Heart left ventricle (tissue), 13 donors: ENCODE measurements around the gene DNAJC5.
"Not testable (repeated sequence)": the region's sequence is repeated elsewhere in the genome, so short reads cannot be mapped to it uniquely, and the experiment has no call there.

Source experiments
- POLR2A ChIP-seq, 2 donors: fragments of 450-650 bp; IDR thresholded peaks; one replicate each; pipeline ENCODE4 v1.6.1; 2017; ENCODE audit warnings: antibody characterized with exemption in 2 of 2, mild to moderate bottlenecking in 2 of 2, moderate library complexity in 2 of 2
- TF ChIP-seq, protein P1 (sequence below), 12 donors: fragments of 200-600 bp; sonication (generic) in 4 of 12; IDR thresholded peaks; one replicate each; pipeline versions ENCODE4 v1.5.0 to v1.8.0; 2018 to 2022; ENCODE audit warnings: antibody characterized with exemption in 12 of 12, mild to moderate bottlenecking in 5 of 12
- donor health status: ischemic (EF 13 %, LVEDD 7.1; RV severe dilation, severe dysfunction).
- donor health status: DM: no; HTN: yes; CAD: no.
- donor health status: DM: no; HTN: no; CAD: no.
- donor health status: ischemic (EF 25% LVEDD 6.9; RV normal size, moderate dysfunction).
- donor health status: ischemic (EF 25% LVEDD 5.7; RV mildly dilated, moderate dysfunction).
- donor health status: ischemic (EF 35%, LVEDD 5.7; RV mildly dilated, moderate dysfunction).
- donor health status: nonischemic (EF 11% LVEDD 7.7; RV severe dilation, severe dysfunction).
- donor health status: DM: yes; HTN: yes; CAD: no.
- donor health status: PGD.
- donor health status: ischemic (EF 29% LVEDD 5.4; RV normal size, mild dysfunction).
- donor health status: nonischemic (EF 23%, LVEDD 6.1; RV moderate dilation, normal function).

DNA sequence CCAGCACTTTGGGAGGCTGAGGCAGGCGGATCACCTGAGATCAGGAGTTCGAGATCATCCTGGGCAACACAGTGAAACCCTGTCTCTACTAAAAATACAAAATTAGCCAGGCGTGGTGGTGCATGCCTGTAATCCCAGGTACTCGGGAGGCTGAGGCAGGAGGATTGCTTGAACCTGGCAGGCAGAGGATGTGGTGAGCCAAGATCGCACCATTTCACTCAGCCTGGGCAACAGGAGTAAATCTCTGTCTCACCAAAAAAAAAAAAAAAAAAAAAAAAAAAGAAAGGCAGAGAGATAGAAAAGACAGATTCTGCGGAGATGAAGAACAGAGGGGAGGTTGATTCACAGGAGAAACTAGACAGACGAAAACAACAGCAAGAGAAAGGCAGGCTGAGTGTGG is 81.6 kb downstream of the DNAJC5 start:
- TF ChIP-seq, protein P1, sequence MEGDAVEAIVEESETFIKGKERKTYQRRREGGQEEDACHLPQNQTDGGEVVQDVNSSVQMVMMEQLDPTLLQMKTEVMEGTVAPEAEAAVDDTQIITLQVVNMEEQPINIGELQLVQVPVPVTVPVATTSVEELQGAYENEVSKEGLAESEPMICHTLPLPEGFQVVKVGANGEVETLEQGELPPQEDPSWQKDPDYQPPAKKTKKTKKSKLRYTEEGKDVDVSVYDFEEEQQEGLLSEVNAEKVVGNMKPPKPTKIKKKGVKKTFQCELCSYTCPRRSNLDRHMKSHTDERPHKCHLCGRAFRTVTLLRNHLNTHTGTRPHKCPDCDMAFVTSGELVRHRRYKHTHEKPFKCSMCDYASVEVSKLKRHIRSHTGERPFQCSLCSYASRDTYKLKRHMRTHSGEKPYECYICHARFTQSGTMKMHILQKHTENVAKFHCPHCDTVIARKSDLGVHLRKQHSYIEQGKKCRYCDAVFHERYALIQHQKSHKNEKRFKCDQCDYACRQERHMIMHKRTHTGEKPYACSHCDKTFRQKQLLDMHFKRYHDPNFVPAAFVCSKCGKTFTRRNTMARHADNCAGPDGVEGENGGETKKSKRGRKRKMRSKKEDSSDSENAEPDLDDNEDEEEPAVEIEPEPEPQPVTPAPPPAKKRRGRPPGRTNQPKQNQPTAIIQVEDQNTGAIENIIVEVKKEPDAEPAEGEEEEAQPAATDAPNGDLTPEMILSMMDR (IDR thresholded peaks at IDR 0.05): not testable (repeated sequence)
- not testable (repeated sequence) for TF ChIP-seq POLR2A (IDR thresholded peaks at IDR 0.05)
